HUES6 (cell line): ENCODE measurements around the gene TMC1.
A peak's percentile ranks its signal among the peaks of the same experiment; 100 is the strongest.

Experiments used
- H3K27ac ChIP-seq: 2 replicates; pipeline ENCODE4 v1.7.0; 2013; ENCODE audit warnings: low read depth, mild to moderate bottlenecking, low read length, inconsistent platforms
- H3K27me3 ChIP-seq: 2 replicates; pipeline ENCODE4 v1.6.1; 2013; ENCODE audit warnings: low read length; ENCODE audit not compliant: control insufficient read depth, insufficient read depth
- H3K36me3 ChIP-seq: 2 replicates; pipeline ENCODE4 v1.6.1; 2013; ENCODE audit warnings: low read length; ENCODE audit not compliant: control insufficient read depth, insufficient read depth
- H3K4me1 ChIP-seq: 2 replicates; pipeline ENCODE4 v1.6.1; 2013; ENCODE audit warnings: low read length; ENCODE audit not compliant: control insufficient read depth, insufficient read depth
- H3K4me3 ChIP-seq: 2 replicates; pipeline ENCODE4 v1.5.1; 2013; ENCODE audit warnings: low read depth, low read length
- H3K9ac ChIP-seq: one replicate; pipeline ENCODE4 v1.6.1; 2013; ENCODE audit warnings: mild to moderate bottlenecking, low read length
- H3K9me3 ChIP-seq: 2 replicates; pipeline ENCODE4 v1.6.1; 2013; ENCODE audit warnings: low read depth, low read length; ENCODE audit not compliant: control insufficient read depth, insufficient read depth

TMC1 gene

DNA sequence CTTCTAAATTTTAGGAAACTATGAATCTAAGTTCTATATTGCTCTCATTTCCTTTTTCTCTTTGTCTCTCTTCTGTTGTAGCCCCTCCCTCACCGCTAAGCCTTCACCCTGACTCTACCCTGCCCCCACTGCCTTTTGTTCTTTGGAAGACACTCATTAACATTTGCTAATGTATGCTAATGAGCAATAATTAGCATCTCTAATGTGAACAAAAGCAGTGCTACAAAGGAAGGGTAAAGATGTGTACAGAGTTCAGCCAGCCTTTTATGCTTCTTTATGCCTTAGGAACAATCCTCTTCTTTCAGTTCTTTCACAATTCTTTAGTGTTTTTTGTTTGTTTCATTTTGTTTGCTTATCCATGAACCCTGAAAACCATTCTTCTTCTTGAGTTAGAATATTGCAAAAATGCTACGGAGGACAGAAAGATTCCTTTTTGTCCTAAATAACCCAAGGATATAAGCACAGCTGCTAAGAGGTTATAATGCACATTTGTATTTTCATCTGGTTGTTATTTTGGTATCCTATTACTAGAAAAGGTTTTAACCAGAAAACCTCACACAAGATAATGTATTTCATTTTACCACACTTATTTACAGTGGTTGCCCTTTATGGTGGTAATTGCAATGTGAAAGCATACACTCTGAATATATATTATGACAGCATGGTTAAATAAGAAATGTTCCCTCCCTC, 159.3 kb downstream of the TMC1 start:
- Histone ChIP-seq H3K36me3 (no peaks in the 10 kb centered on the region), H3K4me3 (peak overlapping the region; percentile 34), H3K4me1 (peaks cover 35% of the 10 kb centered on the region), H3K9ac (peak overlapping the region; percentile 65), H3K27me3 (no peaks in the 10 kb centered on the region), H3K27ac (peak overlapping the region; percentile 97), H3K9me3 (no peaks in the 10 kb centered on the region)

DNA sequence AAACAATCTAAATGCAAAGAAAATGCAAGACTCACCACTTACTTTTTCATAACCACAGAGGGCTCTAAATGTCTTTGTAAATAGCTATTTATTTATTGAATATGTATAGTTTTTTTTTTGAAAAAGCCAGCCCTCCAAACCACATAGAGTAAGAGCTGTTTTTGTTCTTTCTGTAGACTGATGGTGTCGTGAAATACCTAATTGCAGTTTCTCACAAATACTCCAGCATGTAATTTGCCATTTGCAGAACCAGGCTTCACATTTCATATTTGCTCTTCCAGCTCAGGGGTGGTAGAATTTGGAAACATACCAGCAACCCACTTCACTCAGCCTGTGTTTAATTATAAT, 159.8 kb downstream of the TMC1 start:
- Histone ChIP-seq H3K36me3 (no peaks in the 10 kb centered on the region), H3K9ac (peak overlapping the region; percentile 65), H3K4me3 (peak overlapping the region; percentile 34), H3K9me3 (no peaks in the 10 kb centered on the region), H3K4me1 (peaks cover 35% of the 10 kb centered on the region), H3K27me3 (no peaks in the 10 kb centered on the region), H3K27ac (peak overlapping the region; percentile 97)

DNA sequence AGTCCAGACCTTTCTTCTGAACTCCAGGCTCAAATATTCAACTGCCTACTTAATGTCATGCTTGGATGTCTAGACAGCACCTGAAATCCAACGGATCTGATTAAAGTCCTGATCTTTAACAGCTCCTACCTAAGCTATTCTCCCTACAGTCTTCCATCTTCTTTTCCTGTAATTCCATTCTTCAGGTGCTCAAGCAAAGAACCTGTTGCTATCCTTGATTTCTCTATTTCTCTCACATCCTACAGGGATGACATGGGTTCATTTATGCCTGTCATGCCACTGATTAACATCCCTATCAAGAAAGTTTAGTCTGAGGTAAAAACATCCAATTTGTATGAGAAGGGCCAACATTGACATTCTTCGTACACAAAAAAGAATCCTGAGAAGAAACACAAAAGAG, 163.2 kb downstream of the TMC1 start:
- H3K36me3 ChIP-seq = no peaks in the 10 kb centered on the region
- H3K9ac ChIP-seq = no peak overlapping the region
- no peak overlapping the region for H3K4me3 ChIP-seq
- H3K4me1 ChIP-seq = peaks cover 31% of the 10 kb centered on the region
- H3K27me3 ChIP-seq = no peaks in the 10 kb centered on the region
- H3K9me3 ChIP-seq = no peaks in the 10 kb centered on the region
- no peak overlapping the region for H3K27ac ChIP-seq

DNA sequence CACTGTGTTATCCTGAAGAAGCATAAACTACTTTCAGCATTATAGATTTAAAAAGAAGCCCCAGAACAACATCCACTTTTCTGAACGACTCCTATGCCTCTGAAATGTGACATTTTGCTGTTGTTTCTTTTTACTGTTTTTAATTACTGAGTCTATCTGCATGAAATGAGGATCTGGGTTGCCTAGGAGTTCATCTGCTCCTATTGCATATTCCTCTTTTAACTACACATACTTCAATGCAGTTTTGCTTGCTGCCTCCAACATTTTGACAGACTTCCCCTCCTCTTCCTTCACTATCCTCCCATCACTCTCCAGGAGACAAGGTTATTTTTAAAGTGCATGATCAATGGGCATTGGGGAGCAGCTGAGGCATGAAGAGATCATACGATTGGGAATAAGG, 164.5 kb downstream of the TMC1 start:
- Histone ChIP-seq H3K4me1 (peaks cover 20% of the 10 kb centered on the region), H3K27me3 (no peaks in the 10 kb centered on the region), H3K9ac (no peak overlapping the region), H3K36me3 (no peaks in the 10 kb centered on the region), H3K9me3 (peaks cover 4% of the 10 kb centered on the region; the same call in 1 of the 2 replicates), H3K27ac (no peak overlapping the region), H3K4me3 (no peak overlapping the region)

DNA sequence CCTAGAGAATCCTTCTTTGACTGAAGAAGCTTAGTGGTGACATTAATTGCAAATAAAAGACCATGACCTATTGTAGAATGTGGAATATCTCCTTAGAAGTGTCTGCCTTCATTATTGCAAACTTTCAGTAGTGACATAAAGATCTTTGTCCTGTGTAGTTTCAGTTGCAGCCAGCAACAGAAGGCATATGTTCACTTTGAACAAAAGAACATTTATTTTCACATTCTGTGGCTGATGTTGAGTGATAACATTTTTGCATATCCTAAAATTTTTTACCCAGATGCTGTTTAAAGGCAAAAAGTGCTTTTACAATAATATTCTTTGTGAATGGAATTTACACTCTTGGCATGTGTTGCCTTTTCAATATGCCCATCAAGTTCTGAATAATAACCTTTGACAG, 165.9 kb downstream of the TMC1 start:
- Histone ChIP-seq H3K4me3 (no peak overlapping the region), H3K27me3 (no peaks in the 10 kb centered on the region), H3K27ac (no peak overlapping the region), H3K9me3 (peaks cover 4% of the 10 kb centered on the region; the same call in 1 of the 2 replicates), H3K9ac (no peak overlapping the region), H3K4me1 (peaks cover 6% of the 10 kb centered on the region), H3K36me3 (no peaks in the 10 kb centered on the region)

DNA sequence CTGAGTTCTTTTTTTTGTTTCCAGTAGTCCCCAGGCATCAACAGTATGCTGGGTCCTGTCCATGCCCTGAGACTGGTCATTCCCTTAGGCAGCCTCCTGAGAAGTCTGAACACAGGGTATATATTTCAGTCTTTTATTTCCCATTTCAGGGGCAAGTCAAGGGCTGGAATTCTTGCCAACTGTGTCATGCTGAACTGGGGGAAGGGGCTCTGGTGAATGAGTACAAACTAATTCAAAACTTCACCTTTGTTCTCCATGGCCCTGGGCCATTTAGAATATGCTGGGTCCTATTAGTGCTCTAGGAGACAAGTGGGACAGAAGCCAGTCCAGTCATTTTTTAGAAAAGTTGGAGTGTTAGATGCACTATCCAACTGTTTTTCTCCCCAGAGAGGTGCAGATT, 170.3 kb downstream of the TMC1 start:
- Histone ChIP-seq H3K27ac (no peak overlapping the region), H3K36me3 (no peaks in the 10 kb centered on the region), H3K4me1 (no peaks in the 10 kb centered on the region), H3K27me3 (no peaks in the 10 kb centered on the region), H3K9ac (no peak overlapping the region), H3K4me3 (no peak overlapping the region), H3K9me3 (peaks cover 4% of the 10 kb centered on the region; the same call in 1 of the 2 replicates)

DNA sequence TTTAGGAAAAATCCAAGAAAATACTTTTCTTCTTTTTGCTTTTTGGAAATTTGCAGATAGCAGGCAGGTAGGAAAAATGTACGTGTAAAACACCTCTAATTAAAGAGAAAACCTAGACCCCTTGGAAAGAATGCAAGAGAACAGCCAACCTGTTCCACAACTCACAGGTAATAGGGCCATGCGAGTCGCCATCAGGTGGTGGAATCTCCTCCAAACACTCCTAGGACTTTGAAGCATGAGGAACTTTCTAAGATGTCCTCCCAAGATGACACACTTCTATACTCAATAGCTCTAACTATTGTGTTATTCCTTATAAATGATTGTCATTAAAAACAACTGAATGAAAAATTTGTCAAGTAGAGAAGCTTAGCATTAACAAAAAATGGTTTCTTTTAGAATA, 174.0 kb downstream of the TMC1 start:
- Histone ChIP-seq H3K27ac (no peak overlapping the region), H3K4me1 (no peaks in the 10 kb centered on the region), H3K27me3 (no peaks in the 10 kb centered on the region), H3K4me3 (no peak overlapping the region), H3K9ac (no peak overlapping the region), H3K36me3 (no peaks in the 10 kb centered on the region), H3K9me3 (peaks cover 4% of the 10 kb centered on the region; the same call in 1 of the 2 replicates)

DNA sequence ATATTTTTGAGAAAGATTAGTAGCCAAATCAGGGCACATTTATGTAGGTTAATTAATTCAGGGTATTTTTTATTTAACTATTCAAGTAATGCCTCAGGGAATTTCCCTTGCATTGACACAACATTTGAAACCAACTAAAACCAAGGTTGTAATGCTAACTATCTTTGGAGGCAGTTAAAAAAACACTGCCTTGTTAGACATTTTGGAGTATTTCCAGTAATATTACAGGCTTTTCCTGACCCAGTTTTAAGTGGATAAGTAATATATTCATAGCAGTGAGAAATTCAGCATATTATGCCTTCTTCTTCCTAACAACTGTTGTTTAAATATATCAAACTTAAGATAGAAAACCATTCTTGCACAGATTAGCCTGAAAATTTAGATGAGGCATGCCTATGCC, 175.1 kb downstream of the TMC1 start:
- Histone ChIP-seq H3K9me3 (no peaks in the 10 kb centered on the region), H3K27ac (no peak overlapping the region), H3K4me3 (no peak overlapping the region), H3K27me3 (no peaks in the 10 kb centered on the region), H3K9ac (no peak overlapping the region), H3K36me3 (no peaks in the 10 kb centered on the region), H3K4me1 (no peaks in the 10 kb centered on the region)

DNA sequence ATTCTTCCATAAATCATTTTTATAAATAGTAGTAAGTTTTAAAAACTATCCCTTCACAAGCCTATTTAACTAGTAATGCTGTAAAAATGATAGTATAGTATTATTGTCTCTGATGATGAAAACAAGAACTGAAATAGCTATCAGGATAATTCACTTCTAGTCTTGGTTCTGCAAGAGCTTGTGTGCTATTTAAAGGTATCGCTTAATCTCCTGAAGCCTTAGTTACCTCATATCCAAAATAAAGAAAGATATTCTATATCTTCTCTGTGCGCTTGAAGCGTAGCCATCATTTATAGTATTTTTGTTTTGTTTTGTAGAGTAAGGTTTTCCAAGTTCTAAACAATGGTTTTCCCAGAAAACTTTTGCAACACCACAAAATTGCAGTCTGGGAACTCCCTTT, 180.1 kb downstream of the TMC1 start:
- Histone ChIP-seq H3K4me3 (no peak overlapping the region), H3K36me3 (no peaks in the 10 kb centered on the region), H3K27ac (no peak overlapping the region), H3K9me3 (no peaks in the 10 kb centered on the region), H3K4me1 (no peaks in the 10 kb centered on the region), H3K27me3 (no peaks in the 10 kb centered on the region), H3K9ac (no peak overlapping the region)

DNA sequence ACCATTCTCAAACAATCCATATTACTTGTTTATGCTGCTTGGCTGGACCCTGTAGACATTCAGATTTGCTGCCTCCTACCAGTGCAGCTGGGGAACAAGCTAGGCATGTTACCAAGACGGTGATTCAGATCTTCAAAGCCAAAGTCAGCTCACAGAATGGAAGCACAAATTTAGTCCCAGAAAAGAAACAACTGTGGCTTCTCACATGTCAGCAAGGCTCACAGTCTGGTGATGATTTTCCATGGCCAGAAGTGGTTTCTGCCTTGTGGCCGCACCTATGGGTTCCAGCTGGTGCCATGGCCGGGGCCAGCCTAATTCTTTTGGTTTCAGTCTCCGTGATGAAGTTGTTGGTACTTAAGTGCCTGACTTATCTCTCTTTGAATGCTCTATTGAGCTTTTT, 182.2 kb downstream of the TMC1 start:
- Histone ChIP-seq H3K4me1 (no peaks in the 10 kb centered on the region), H3K27ac (no peak overlapping the region), H3K27me3 (no peaks in the 10 kb centered on the region), H3K36me3 (no peaks in the 10 kb centered on the region), H3K9me3 (no peaks in the 10 kb centered on the region), H3K4me3 (no peak overlapping the region), H3K9ac (no peak overlapping the region)

DNA sequence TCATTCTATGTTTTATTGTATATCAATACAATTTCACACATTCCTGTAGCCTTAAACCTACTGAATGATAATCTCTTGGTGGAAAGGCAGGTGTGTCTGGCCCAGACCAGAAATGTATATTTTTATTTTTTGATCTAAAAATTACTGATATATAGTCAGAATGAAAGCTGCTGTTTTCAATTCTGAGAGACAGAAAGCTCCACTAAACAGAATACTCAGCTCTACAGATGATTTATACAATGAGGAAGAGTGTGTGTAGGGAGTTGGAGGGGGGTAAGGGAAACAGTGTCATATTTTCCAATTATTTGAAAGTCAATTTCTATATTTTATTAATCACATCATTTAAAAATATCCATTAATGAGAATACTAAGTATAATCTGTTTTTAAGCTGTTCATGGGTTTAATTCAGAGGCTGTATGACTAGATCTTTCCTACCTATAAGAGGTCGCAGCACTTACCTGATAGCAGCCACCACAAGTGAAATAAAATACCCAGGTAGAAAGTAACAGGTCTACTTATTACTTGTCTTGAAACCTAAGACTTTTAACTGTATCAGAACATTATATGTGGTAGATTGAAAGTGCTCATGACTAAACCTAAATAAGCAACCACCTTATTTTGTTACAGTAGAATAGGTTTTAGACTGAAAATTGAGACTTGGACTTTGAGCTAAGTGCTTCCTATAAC, 183.4 kb downstream of the TMC1 start:
- H3K27me3 ChIP-seq = no peaks in the 10 kb centered on the region
- H3K27ac ChIP-seq = no peak overlapping the region
- no peak overlapping the region for H3K4me3 ChIP-seq
- no peaks in the 10 kb centered on the region for H3K4me1 ChIP-seq
- H3K9me3 ChIP-seq = no peaks in the 10 kb centered on the region
- H3K9ac ChIP-seq = no peak overlapping the region
- no peaks in the 10 kb centered on the region for H3K36me3 ChIP-seq
